ENCODE measurements around the gene TRIM47. TPM values are rescaled to one million over a fixed set of nuclear protein-coding genes. Genes with fewer than 3 reads are reported as not detected.

Gene TRIM47
- total and polyA plus RNA-seq, 3 donors from 2014 or later, result 18.3 to 48.6 (median 43.5) TPM

DNA sequence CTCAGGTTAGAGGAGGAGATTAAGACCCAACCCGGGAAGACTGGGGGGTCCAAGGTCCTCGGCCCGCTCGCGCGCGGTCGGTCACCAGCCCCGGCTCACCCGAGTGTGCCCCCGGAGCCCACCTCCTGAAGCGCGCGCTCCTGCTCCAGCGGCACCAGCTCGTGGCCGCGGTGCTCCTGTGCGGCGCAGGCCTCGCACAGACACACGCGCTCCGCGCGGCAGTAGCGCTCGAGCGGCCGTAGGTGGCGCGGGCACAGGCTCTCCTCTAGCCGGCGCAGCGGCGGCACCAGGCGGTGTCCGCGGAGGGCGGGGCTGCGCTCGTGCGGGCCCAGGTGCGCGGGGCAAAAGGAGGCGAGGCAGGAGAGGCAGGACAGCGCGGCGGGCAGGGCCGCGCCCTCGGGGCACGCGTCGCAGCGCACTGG lies 618 bp downstream of the TRIM47 start:
- peak; percentile 54 for DNase-seq
- Histone ChIP-seq H3K27ac (peak overlapping the region; percentile 90 to 91), H3K36me3 (ENCODE audit: low read depth, missing control alignments) (no peaks in the 10 kb centered on the region), H3K27me3 (no peaks in the 10 kb centered on the region), H3K4me3 (peak overlapping the region; percentile 62 to 76), H3K4me1 (peaks cover 46% of the 10 kb centered on the region), H3K9me3 (no peaks in the 10 kb centered on the region)
- intact Hi-C loops (cut with DNase I; ENCODE audit: low total_unique reads), result no loop called here
- WGBS, 2 donors, result 0 to 1% methylated on average over 27 to 56 of the region's 56 CpGs
- TF ChIP-seq, protein P1, sequence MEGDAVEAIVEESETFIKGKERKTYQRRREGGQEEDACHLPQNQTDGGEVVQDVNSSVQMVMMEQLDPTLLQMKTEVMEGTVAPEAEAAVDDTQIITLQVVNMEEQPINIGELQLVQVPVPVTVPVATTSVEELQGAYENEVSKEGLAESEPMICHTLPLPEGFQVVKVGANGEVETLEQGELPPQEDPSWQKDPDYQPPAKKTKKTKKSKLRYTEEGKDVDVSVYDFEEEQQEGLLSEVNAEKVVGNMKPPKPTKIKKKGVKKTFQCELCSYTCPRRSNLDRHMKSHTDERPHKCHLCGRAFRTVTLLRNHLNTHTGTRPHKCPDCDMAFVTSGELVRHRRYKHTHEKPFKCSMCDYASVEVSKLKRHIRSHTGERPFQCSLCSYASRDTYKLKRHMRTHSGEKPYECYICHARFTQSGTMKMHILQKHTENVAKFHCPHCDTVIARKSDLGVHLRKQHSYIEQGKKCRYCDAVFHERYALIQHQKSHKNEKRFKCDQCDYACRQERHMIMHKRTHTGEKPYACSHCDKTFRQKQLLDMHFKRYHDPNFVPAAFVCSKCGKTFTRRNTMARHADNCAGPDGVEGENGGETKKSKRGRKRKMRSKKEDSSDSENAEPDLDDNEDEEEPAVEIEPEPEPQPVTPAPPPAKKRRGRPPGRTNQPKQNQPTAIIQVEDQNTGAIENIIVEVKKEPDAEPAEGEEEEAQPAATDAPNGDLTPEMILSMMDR (IDR thresholded peaks at IDR 0.05), result peak; percentile 13 to 46 (median 41)
- no peak for TF ChIP-seq POLR2A (IDR thresholded peaks at IDR 0.05)

DNA sequence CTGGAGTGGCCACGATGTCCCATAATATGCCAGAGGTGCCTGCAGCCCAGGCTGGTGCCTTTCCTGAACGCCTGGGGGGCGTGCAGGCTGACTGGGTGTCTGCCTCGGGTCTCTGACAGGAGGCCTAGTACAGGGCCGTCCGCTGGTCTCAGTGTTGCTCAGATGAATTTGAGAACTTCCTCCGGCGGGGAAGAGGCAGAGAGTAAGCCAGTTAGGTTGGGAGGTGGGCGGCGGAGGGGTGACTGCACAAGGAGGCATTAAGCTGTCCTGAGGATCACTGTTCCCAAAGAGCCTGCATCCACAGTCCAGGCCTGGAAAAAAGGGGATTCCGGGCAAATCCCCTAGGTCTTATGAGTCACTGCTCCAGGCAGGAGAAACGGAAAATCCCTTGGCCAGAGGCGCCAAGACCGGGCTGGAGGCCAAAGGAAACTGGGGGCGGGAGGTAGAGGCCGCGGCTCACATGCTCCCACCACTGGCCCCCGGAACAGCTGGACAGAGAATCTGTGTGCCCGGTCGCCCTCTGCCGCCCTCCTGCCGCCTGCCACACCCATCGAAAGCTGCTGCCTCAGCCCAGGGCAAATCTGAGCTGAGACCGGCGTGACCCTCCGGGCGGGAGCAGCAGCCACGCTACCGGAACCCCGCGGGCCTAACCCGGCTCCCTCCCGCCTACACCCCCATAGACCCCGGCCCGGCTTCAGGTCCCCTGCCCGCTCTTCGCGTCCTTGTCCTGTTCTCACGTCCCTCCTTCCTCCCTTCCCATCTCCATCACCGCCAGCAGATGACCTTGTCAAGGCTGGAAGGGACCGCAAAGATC lies 1.2 kb downstream of the TRIM47 start:
- Histone ChIP-seq H3K9me3 (no peaks in the 10 kb centered on the region), H3K36me3 (ENCODE audit: low read depth, missing control alignments) (no peaks in the 10 kb centered on the region), H3K4me3 (peak overlapping the region; percentile 62 to 76), H3K4me1 (peaks cover 53% of the 10 kb centered on the region), H3K27me3 (no peaks in the 10 kb centered on the region), H3K27ac (peak overlapping the region; percentile 90 to 91)
- intact Hi-C loops (cut with DNase I; ENCODE audit: low total_unique reads), result no loop called here
- DNase-seq, result peak; percentile 94
- TF ChIP-seq POLR2A (IDR thresholded peaks at IDR 0.05), result no peak
- TF ChIP-seq, protein P1 (IDR thresholded peaks at IDR 0.05), result peak in 1 of 3 experiments; percentile 2
- 0 to 4% methylated on average over 19 to 41 of the region's 41 CpGs for WGBS, 2 donors

DNA sequence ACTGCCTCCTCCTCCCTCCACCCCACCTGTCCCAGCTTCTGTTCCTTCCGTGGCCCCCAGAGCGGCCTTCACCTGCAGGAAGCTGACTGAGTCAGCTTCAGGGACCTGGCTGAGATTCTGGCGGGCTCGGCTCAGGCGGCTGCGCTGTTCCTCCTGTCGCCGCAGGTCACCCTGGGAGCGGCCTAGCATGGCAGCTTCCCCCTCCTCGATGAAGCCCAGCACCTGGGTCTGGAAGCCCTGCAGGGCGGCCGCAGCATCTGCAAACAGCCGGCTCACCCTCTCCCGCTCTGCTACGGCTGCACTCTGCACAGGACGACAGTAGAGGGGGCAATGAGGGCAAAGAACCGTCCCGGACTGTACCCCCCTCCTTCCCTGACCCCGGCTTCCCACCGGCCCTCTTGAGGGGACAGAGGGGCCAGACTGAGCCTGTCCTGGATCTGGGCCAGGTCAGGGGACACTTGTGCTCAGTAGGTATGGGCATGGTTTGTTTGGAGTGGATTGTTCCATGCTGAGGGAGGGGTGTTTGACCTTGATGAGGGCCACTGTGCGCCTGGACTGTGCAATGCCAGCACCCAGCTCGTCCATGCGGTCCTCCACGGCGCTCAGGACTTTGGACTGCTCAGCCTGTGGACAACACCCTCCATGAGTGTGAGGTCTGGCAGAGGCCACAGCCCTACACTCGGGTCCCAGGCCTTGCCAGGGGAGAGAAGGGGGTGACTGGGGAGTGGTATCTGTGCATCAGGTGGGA lies 2.0 kb downstream of the TRIM47 start:
- Histone ChIP-seq H3K4me1 (peaks cover 56% of the 10 kb centered on the region), H3K27ac (peak overlapping the region; percentile 90 to 91), H3K27me3 (no peaks in the 10 kb centered on the region), H3K9me3 (no peaks in the 10 kb centered on the region), H3K4me3 (peak overlapping the region in 1 of 2 donors; percentile 76), H3K36me3 (ENCODE audit: low read depth, missing control alignments) (no peaks in the 10 kb centered on the region)
- intact Hi-C loops (cut with DNase I; ENCODE audit: low total_unique reads), result no loop called here
- no peak for TF ChIP-seq POLR2A (IDR thresholded peaks at IDR 0.05)
- TF ChIP-seq, protein P1 (IDR thresholded peaks at IDR 0.05), result no peak
- WGBS, 2 donors, result 0 to 36% methylated on average over 1 to 25 of the region's 26 CpGs
- DNase-seq, result no peak

GRCh38 chr17:75875940-75876189 lies 2.5 kb downstream of the TRIM47 start:
- Histone ChIP-seq H3K4me3 (no peak overlapping the region), H3K4me1 (peaks cover 58% of the 10 kb centered on the region), H3K27ac (peak overlapping the region; percentile 90 to 91), H3K27me3 (no peaks in the 10 kb centered on the region), H3K9me3 (no peaks in the 10 kb centered on the region), H3K36me3 (ENCODE audit: low read depth, missing control alignments) (no peaks in the 10 kb centered on the region)
- no peak for TF ChIP-seq POLR2A (IDR thresholded peaks at IDR 0.05)
- TF ChIP-seq, protein P1 (IDR thresholded peaks at IDR 0.05), result no peak
- DNase-seq, result peak; percentile 63
- intact Hi-C loops (cut with DNase I; ENCODE audit: low total_unique reads), result no loop called here
- 66% methylated on average over 5 of the region's 5 CpGs; no CpG with 5 or more reads in 1 of the 2 donors for WGBS, 2 donors
